B cell (primary cell): Measurements from ENCODE around the gene TBC1D2B.

Source experiments
- CTCF ChIP-seq: fragments of 200-600 bp; IDR thresholded peaks from one replicate; pipeline ENCODE4 v1.8.0; 2022; ENCODE audit warnings: antibody characterized with exemption, mild to moderate bottlenecking
- EZH2 ChIP-seq: IDR thresholded peaks from 2 replicates; pipeline ENCODE4 v1.6.1; 2012; ENCODE audit warnings: borderline replicate concordance, low read depth, mild to moderate bottlenecking, moderate library complexity, low read length; ENCODE audit not compliant: insufficient read depth, poor library complexity, severe bottlenecking

GRCh38 chr15:78020007-78020406 lies 57.5 kb downstream of the TBC1D2B start:
- TF ChIP-seq CTCF (no peak), EZH2 (no peak)
